Colonic mucosa (tissue), 4 donors: ENCODE data around the gene MINDY3. TPM values are rescaled to one million over a fixed set of nuclear protein-coding genes. Genes with fewer than 3 reads are reported as not detected.

Source experiments
- DNase-seq: peaks from one replicate; pipeline ENCODE4 v3.0.0-alpha.2; 2020
- H3K27ac ChIP-seq: fragments of 200-600 bp; one replicate; pipeline ENCODE4 v1.8.0; 2021
- H3K27me3 ChIP-seq: fragments of 200-600 bp; one replicate; pipeline ENCODE4 v1.8.0; 2021
- H3K36me3 ChIP-seq: fragments of 200-600 bp; one replicate; pipeline ENCODE4 v1.8.0; 2021
- H3K4me1 ChIP-seq: fragments of 200-600 bp; one replicate; pipeline ENCODE4 v1.8.0; 2021; ENCODE audit warnings: mild to moderate bottlenecking
- H3K4me3 ChIP-seq: fragments of 200-600 bp; one replicate; pipeline ENCODE4 v1.8.0; 2021
- H3K9ac ChIP-seq, 2 donors: one replicate each; pipeline ENCODE4 v1.7.0; 2013; ENCODE audit warnings: control low read depth in 2 of 2, low read depth in 2 of 2, low read length in 2 of 2
- H3K9me3 ChIP-seq: fragments of 200-600 bp; one replicate; pipeline ENCODE4 v1.8.0; 2021
- intact Hi-C: fragments of 100-400 bp; cut with DNase I; formaldehyde crosslinking; loops from one replicate; pipeline ENCODE4 v1.14.1; 2022
- total RNA-seq, 2 donors: library from RNA; stranded (reverse); fragmentation: NEBNext Ultra II Directional in 1 of 2; extraction: Animal tissue kit (Norgen Biotek cat#: 25700) in 1 of 2; gene quantifications; one replicate each; pipeline ENCODE4 v1.2.1, GENCODE V29; 2021
- TF ChIP-seq, protein P1 (sequence below): fragments of 200-600 bp; IDR thresholded peaks from one replicate; pipeline ENCODE4 v1.8.0; 2022; ENCODE audit warnings: antibody characterized with exemption, mild to moderate bottlenecking
- donor health status: healthy.
- donor health status: DM: no; HTN: no; CAD: no.
- donor health status: DM: no; HTN: no; CAD: no.

Gene MINDY3
- total RNA-seq, 2 donors from 2014 or later: 23.0 to 25.6 TPM

DNA sequence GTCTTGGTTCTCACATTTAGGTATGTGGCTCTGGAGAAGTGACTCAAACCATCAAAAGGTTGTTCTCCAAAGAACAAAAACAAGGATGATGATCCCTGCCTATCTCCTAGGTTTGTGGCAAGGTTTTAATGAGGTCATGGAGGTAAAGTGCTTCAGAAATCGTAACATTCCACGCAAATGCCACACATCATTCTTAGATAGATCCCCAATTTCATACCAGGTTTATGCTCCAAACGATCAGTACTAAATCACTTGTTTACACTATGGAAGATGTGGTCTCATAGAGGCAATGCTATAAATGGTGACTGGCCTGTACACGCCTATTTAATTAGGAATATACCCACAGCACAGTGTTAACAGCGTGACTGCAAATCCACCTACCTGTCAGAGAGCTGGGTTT, 66.6 kb downstream of the MINDY3 start:
- DNase-seq: no peak
- TF ChIP-seq, protein P1, sequence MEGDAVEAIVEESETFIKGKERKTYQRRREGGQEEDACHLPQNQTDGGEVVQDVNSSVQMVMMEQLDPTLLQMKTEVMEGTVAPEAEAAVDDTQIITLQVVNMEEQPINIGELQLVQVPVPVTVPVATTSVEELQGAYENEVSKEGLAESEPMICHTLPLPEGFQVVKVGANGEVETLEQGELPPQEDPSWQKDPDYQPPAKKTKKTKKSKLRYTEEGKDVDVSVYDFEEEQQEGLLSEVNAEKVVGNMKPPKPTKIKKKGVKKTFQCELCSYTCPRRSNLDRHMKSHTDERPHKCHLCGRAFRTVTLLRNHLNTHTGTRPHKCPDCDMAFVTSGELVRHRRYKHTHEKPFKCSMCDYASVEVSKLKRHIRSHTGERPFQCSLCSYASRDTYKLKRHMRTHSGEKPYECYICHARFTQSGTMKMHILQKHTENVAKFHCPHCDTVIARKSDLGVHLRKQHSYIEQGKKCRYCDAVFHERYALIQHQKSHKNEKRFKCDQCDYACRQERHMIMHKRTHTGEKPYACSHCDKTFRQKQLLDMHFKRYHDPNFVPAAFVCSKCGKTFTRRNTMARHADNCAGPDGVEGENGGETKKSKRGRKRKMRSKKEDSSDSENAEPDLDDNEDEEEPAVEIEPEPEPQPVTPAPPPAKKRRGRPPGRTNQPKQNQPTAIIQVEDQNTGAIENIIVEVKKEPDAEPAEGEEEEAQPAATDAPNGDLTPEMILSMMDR: no peak
- Histone ChIP-seq H3K27ac (no peak overlapping the region), H3K9ac (no peak overlapping the region), H3K36me3 (no peaks in the 10 kb centered on the region), H3K27me3 (no peaks in the 10 kb centered on the region), H3K9me3 (no peaks in the 10 kb centered on the region), H3K4me3 (no peak overlapping the region), H3K4me1 (no peaks in the 10 kb centered on the region)
- intact Hi-C loops: no loop called here

DNA sequence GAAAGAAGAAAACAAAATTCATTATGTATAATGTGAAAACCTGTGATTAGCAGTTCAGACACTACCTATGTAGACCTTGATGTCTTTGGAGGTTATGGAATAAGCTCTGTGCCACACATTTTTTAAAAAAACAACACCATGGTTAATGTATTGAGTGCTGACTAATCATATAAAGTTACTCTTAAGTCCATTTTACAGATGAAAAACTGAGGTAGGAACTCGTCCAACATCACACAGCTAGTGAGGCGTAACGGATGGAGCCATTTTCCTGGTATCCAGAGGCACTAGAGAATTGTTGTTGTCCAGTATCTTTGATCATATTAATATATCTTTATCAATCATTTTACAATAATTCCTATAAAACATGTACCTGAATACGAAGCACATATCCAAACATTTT, 67.5 kb downstream of the MINDY3 start:
- TF ChIP-seq, protein P1: no peak
- no peaks in the 10 kb centered on the region for H3K4me1 ChIP-seq
- peak overlapping the region; percentile 10 for H3K27ac ChIP-seq

DNA sequence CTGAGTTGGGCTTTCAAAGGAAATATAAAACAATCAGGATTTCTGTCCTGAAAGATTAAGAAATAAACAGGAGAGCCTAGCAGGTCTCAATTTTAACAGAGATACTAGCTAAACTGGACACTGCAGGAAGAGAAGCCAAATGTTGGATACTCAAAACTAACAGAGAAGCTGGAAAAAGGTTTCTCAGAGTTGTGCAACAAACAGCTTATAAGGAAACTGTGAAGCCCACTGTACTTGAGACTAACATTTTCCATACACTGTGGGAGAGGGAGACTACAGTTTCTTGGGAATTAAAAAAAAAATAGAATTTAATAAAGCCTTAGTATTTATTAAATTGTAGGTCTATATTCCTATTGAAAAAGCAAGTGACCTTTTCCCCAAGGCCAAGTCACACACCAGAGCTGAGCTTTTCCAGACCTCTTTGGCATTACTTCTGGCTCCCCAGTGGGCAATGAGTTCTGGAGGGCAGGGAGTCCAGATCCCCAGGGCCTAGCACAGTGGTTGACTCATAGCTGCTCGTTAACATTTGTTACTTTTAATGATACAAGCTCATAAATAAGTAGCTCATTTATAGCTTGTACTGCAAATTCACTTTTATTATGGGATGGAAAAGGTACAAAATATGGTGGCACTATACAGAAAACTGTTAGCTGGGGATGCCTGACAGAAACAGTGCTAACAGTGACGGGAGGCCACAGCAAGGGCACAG, 68.3 kb downstream of the MINDY3 start:
- Histone ChIP-seq H3K4me1 (no peaks in the 10 kb centered on the region), H3K9ac (no peak overlapping the region), H3K27ac (peak overlapping the region; percentile 10), H3K4me3 (no peak overlapping the region), H3K9me3 (no peaks in the 10 kb centered on the region), H3K36me3 (no peaks in the 10 kb centered on the region), H3K27me3 (no peaks in the 10 kb centered on the region)
- TF ChIP-seq, protein P1: no peak
- intact Hi-C loops: no loop called here
- DNase-seq: no peak

More for the DNA sequence above, 67.5 kb downstream of the MINDY3 start:
- H3K36me3 ChIP-seq: no peaks in the 10 kb centered on the region
- H3K4me3 ChIP-seq: no peak overlapping the region
- no peak for DNase-seq
- H3K9ac ChIP-seq: no peak overlapping the region
- H3K27me3 ChIP-seq: no peaks in the 10 kb centered on the region
- intact Hi-C loops: no loop called here
- no peaks in the 10 kb centered on the region for H3K9me3 ChIP-seq

DNA sequence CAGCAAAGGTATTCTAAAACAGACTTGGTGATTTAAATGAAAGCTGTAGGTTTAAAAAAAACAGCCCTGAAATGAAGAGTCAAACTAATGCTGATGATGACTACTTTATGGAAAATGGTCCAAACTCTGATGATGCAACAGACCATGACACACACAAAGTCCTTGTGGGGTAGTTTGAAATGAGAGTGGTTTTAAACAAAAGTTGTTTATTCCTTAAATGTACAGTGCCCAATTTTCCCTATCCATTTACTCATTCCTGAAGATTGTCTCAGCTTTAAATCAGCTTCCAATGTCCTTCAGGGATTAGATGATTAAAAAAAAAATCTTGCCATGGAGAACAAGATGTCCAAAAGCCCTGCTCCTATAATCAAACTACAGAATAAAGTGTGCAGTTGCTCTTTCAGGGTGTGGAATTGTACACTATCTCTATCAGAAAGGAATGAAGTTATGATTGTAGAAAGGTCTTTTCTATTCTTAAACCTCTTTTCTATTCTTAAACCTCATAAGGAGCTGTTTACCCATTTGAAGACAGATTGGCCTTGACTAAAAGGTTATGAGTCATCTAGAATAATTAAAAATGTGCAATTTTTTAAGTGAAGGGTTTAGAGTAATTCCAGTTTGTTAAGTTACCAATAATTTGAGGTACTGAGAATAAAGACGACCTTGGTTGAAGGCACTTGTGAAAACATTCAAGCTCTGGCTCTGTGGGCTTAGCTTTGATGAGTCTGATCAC, 70.3 kb downstream of the MINDY3 start:
- no peaks in the 10 kb centered on the region for H3K27me3 ChIP-seq
- no peak for DNase-seq
- H3K36me3 ChIP-seq: peaks cover 4% of the 10 kb centered on the region
- H3K4me1 ChIP-seq: no peaks in the 10 kb centered on the region
- H3K4me3 ChIP-seq: no peak overlapping the region
- peak overlapping the region; percentile 6 for H3K27ac ChIP-seq
- H3K9ac ChIP-seq: no peak overlapping the region
- intact Hi-C loops: no loop called here
- no peaks in the 10 kb centered on the region for H3K9me3 ChIP-seq
- TF ChIP-seq, protein P1: no peak

DNA sequence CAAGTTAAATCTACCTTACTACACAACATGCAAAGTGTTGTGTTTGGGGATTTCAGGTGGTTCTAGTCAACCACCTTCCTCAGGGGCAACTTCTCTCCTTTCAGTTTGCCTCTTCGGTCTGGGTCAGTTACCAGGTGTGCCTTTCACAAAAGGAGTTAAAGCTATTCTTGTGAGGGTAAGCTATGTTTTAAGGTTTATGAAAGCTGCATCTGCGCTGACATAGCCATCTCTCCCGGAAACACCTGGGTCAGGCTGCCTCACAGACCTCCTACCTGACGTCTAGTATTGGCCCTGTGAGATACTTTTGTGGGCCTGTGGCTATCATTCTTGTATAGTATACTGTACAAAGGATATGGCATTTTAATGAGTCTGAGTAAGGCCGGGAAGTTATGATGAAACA, 72.9 kb downstream of the MINDY3 start:
- H3K4me1 ChIP-seq: no peaks in the 10 kb centered on the region
- no peak overlapping the region for H3K27ac ChIP-seq
- peaks cover 4% of the 10 kb centered on the region for H3K36me3 ChIP-seq
- no peak for DNase-seq
- H3K9me3 ChIP-seq: no peaks in the 10 kb centered on the region
- no peaks in the 10 kb centered on the region for H3K27me3 ChIP-seq
- TF ChIP-seq, protein P1: no peak
- no peak overlapping the region for H3K9ac ChIP-seq
- intact Hi-C loops: no loop called here
- no peak overlapping the region for H3K4me3 ChIP-seq
